Prostate gland (tissue), 2 donors: Measurements from ENCODE around the gene RIPPLY3.

Source experiments
- POLR2A ChIP-seq: fragments of 450-650 bp; IDR thresholded peaks from one replicate; pipeline ENCODE4 v1.6.1; 2016; ENCODE audit warnings: antibody characterized with exemption, mild to moderate bottlenecking
- POLR2AphosphoS5 ChIP-seq: sonication (generic); formaldehyde crosslinking; IDR thresholded peaks from one replicate; pipeline ENCODE4 v1.6.1; 2017; ENCODE audit warnings: antibody characterized with exemption
- TF ChIP-seq, protein P1 (sequence below), 4 experiments: fragments of 200-600 bp in 2 of 4; fragments of 450-650 bp in 2 of 4; sonication (generic) in 2 of 4; IDR thresholded peaks; 1 replicate in 3 of 4; 2 replicates in 1 of 4; pipeline ENCODE4 v1.5.1; 2016 to 2019; ENCODE audit warnings: antibody characterized with exemption in 4 of 4, mild to moderate bottlenecking in 2 of 4, moderate library complexity in 2 of 4

- TF ChIP-seq POLR2A (no peak), POLR2AphosphoS5 (no peak)
- TF ChIP-seq, protein P1, sequence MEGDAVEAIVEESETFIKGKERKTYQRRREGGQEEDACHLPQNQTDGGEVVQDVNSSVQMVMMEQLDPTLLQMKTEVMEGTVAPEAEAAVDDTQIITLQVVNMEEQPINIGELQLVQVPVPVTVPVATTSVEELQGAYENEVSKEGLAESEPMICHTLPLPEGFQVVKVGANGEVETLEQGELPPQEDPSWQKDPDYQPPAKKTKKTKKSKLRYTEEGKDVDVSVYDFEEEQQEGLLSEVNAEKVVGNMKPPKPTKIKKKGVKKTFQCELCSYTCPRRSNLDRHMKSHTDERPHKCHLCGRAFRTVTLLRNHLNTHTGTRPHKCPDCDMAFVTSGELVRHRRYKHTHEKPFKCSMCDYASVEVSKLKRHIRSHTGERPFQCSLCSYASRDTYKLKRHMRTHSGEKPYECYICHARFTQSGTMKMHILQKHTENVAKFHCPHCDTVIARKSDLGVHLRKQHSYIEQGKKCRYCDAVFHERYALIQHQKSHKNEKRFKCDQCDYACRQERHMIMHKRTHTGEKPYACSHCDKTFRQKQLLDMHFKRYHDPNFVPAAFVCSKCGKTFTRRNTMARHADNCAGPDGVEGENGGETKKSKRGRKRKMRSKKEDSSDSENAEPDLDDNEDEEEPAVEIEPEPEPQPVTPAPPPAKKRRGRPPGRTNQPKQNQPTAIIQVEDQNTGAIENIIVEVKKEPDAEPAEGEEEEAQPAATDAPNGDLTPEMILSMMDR (IDR thresholded peaks at IDR 0.05), result no peak
Observed at GRCh38 chr21:36990508-36991205, 15.8 kb upstream of the RIPPLY3 start.
